WTC11 (cell line): ENCODE results near the gene PALM2AKAP2. TPM values are rescaled to one million over a fixed set of nuclear protein-coding genes. Genes with fewer than 3 reads are reported as not detected.

ENCODE experiments used
- ATAC-seq: fragments of 200-7000 bp; cut with Tn5 transposase; 2 replicates; pipeline ENCODE4 v1.10.0; 2021; ENCODE audit warnings: mild to moderate bottlenecking, moderate library complexity
- CTCF ChIA-PET: fragments of 300-600 bp; sonication (Branson Sonifier 250); formaldehyde crosslinking; loops from one replicate; lab custom pipeline; 2021; ENCODE audit warnings: antibody characterized with exemption; lab: Charles Lee
- POLR2A ChIA-PET: fragments of 350-600 bp; sonication (Branson Sonifier 250); formaldehyde crosslinking; loops from one replicate; lab custom pipeline; 2021; ENCODE audit warnings: antibody characterized with exemption; lab: Charles Lee
- DNase-seq: peaks from one replicate; pipeline ENCODE4 v3.0.0; 2021; ENCODE audit warnings: low spot score
- H3K27ac Mint-ChIP-seq: 2 replicates; pipeline ENCODE4 v1.8.0; 2021; ENCODE audit warnings: mixed read lengths
- H3K27me3 Mint-ChIP-seq: 2 replicates; pipeline ENCODE4 v1.8.0; 2021; ENCODE audit warnings: low read depth, mild to moderate bottlenecking, moderate library complexity, mixed read lengths
- H3K36me3 Mint-ChIP-seq: 2 replicates; pipeline ENCODE4 v1.8.0; 2021; ENCODE audit warnings: mixed read lengths
- H3K4me1 Mint-ChIP-seq: 2 replicates; pipeline ENCODE4 v1.8.0; 2022; ENCODE audit warnings: mixed read lengths
- H3K4me3 Mint-ChIP-seq: 2 replicates; pipeline ENCODE4 v1.8.0; 2021; ENCODE audit warnings: mild to moderate bottlenecking, moderate library complexity, mixed read lengths
- H3K9me3 Mint-ChIP-seq: 2 replicates; pipeline ENCODE4 v1.8.0; 2021; ENCODE audit warnings: mixed read lengths
- IRF2 ChIP-seq: sonication (generic); formaldehyde crosslinking; IDR thresholded peaks from 2 replicates; pipeline ENCODE4 v1.8.0; 2022; ENCODE audit warnings: low read depth, missing genetic modification reagents, borderline replicate concordance
- TEAD1 ChIP-seq: sonication (generic); formaldehyde crosslinking; IDR thresholded peaks from 2 replicates; pipeline ENCODE4 v1.8.0; 2022; ENCODE audit warnings: mild to moderate bottlenecking, missing genetic modification reagents
- ZNF263 ChIP-seq: sonication (generic); formaldehyde crosslinking; IDR thresholded peaks from 2 replicates; pipeline ENCODE4 v1.8.1; 2022; ENCODE audit warnings: low read depth, mild to moderate bottlenecking, moderate library complexity, missing genetic modification reagents
- ZNF317 ChIP-seq: sonication (generic); formaldehyde crosslinking; IDR thresholded peaks from 2 replicates; pipeline ENCODE4 v1.8.1; 2023; ENCODE audit warnings: low read depth, mild to moderate bottlenecking, moderate library complexity, missing genetic modification reagents, borderline replicate concordance
- total RNA-seq: library from RNA; stranded (reverse); gene quantifications from 3 replicates; pipeline ENCODE4 v1.2.3, GENCODE V29; 2021
- TF ChIP-seq, protein P1 (sequence below): sonication (generic); formaldehyde crosslinking; IDR thresholded peaks from 2 replicates; pipeline ENCODE4 v1.8.0; 2022; ENCODE audit warnings: mild to moderate bottlenecking, missing genetic modification reagents
- TF ChIP-seq, protein P2 (sequence below): sonication (generic); formaldehyde crosslinking; IDR thresholded peaks from 2 replicates; pipeline ENCODE4 v1.8.0; 2022; ENCODE audit warnings: mild to moderate bottlenecking, missing genetic modification reagents
- TF ChIP-seq, protein P3 (sequence below): sonication (generic); formaldehyde crosslinking; IDR thresholded peaks from 2 replicates; pipeline ENCODE4 v1.8.1; 2022; ENCODE audit warnings: missing genetic modification reagents, borderline replicate concordance
- TF ChIP-seq, protein P4 (sequence below): sonication (generic); formaldehyde crosslinking; IDR thresholded peaks from 2 replicates; pipeline ENCODE4 v1.8.1; 2023; ENCODE audit warnings: mild to moderate bottlenecking, missing genetic modification reagents
- TF ChIP-seq, protein P5 (sequence below): sonication (generic); formaldehyde crosslinking; IDR thresholded peaks from 2 replicates; pipeline ENCODE4 v1.8.1; 2023; ENCODE audit warnings: mild to moderate bottlenecking, missing genetic modification reagents, borderline replicate concordance
- TF ChIP-seq, protein P6 (sequence below): fragments of 200-600 bp; IDR thresholded peaks from 2 replicates; pipeline ENCODE4 v1.8.0; 2022; ENCODE audit warnings: antibody characterized with exemption

The PALM2AKAP2 gene
- total RNA-seq, 1 experiment from 2014 or later = 7.0 TPM

DNA sequence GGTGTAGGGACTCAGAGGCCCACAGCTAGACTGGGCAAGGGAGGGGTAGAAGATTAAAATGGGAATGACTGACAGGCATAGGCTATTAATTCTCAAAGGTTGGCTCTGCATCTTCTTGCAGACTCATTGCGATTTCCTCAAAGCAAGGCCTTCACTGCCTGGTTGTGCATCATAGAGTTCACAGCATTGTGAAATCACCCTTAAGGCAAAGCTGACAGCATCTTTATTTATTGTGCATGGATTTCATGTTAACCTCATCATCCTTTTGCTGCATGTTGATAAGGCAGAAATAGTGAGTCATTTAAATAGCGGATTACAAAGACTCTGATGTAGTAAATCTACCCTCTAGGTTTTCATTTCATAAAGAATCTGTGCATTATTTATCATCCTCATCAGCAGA is 13.6 kb upstream of the PALM2AKAP2 start (continued):
- TF ChIP-seq, protein P1, sequence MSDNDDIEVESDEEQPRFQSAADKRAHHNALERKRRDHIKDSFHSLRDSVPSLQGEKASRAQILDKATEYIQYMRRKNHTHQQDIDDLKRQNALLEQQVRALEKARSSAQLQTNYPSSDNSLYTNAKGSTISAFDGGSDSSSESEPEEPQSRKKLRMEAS = no peak
- no peak for TF ChIP-seq IRF2 (CRISPR knock-in tag)
- TF ChIP-seq, all 79 proteins: peak for 0

DNA sequence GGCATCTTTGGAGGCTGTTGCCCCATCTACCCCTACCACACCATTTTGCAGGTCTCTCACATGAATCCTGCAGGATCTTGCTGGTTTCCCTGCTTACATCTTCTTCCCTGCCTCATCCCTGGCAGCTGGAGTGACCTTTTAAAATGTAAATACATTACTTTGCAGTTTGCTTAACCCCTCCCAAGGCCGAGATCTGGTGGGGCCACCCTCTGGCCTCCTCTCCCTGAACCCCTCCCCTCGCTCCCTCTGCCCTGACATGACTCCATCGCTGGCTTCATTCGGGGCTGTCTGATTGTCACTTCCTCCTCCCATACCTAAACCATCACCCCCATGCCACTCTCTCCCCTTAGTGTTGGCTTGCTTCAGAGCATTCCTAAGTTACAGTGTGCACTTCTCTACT is 12.6 kb upstream of the PALM2AKAP2 start:
- no peak overlapping the region; the same call in 1 of the 2 replicates for H3K4me3 Mint-ChIP-seq
- no peaks in the 10 kb centered on the region; the same call in 1 of the 2 replicates for H3K27me3 Mint-ChIP-seq
- H3K36me3 Mint-ChIP-seq = no peaks in the 10 kb centered on the region
- peak; percentile 91 for ATAC-seq
- no peak overlapping the region for H3K27ac Mint-ChIP-seq
- DNase-seq = peak; percentile 61
- peaks cover 4% of the 10 kb centered on the region for H3K9me3 Mint-ChIP-seq
- CTCF ChIA-PET = no interaction called here
- POLR2A ChIA-PET = no interaction called here
- H3K4me1 Mint-ChIP-seq = peaks cover 63% of the 10 kb centered on the region
- TF ChIP-seq, protein P1 = no peak; the same call in 1 of the 2 replicates
- TF ChIP-seq TEAD1 (CRISPR knock-in tag) = 0 out of 2 replicates have a peak, but pooled peaks have one; percentile 22
- TF ChIP-seq IRF2 (CRISPR knock-in tag) = no peak
- TF ChIP-seq, protein P2, sequence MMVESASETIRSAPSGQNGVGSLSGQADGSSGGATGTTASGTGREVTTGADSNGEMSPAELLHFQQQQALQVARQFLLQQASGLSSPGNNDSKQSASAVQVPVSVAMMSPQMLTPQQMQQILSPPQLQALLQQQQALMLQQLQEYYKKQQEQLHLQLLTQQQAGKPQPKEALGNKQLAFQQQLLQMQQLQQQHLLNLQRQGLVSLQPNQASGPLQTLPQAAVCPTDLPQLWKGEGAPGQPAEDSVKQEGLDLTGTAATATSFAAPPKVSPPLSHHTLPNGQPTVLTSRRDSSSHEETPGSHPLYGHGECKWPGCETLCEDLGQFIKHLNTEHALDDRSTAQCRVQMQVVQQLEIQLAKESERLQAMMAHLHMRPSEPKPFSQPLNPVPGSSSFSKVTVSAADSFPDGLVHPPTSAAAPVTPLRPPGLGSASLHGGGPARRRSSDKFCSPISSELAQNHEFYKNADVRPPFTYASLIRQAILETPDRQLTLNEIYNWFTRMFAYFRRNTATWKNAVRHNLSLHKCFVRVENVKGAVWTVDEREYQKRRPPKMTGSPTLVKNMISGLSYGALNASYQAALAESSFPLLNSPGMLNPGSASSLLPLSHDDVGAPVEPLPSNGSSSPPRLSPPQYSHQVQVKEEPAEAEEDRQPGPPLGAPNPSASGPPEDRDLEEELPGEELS = 0 out of 2 replicates have a peak, but pooled peaks have one; percentile 23

DNA sequence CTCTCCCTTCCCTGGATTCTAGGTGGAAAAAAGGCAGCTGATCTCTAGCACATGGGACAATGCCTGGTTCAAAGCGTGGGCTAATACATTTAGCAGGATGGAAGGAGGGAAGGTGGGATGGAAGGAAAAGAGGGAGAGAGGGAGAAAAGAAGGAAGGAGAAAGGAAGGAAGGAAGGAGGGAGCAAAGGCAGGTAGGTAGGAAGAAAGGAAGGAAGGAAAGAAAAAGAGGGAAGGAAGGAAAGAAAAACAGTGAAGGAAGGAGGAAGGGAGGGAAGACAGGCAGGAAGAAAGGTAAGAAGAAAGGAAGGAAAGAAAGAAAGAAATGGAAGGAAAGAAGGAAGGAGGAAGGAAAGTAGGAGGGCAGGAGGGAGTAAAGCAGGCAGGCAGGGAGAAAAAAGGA is 12.2 kb upstream of the PALM2AKAP2 start:
- no peaks in the 10 kb centered on the region; the same call in 1 of the 2 replicates for H3K27me3 Mint-ChIP-seq
- CTCF ChIA-PET = no interaction called here
- no peak for ATAC-seq
- no peak overlapping the region for H3K27ac Mint-ChIP-seq
- no peak overlapping the region for H3K4me3 Mint-ChIP-seq
- POLR2A ChIA-PET = no interaction called here
- H3K36me3 Mint-ChIP-seq = no peaks in the 10 kb centered on the region
- peaks cover 4% of the 10 kb centered on the region for H3K9me3 Mint-ChIP-seq
- TF ChIP-seq ZNF263 (CRISPR knock-in tag) = no peak
- TF ChIP-seq, protein P3, sequence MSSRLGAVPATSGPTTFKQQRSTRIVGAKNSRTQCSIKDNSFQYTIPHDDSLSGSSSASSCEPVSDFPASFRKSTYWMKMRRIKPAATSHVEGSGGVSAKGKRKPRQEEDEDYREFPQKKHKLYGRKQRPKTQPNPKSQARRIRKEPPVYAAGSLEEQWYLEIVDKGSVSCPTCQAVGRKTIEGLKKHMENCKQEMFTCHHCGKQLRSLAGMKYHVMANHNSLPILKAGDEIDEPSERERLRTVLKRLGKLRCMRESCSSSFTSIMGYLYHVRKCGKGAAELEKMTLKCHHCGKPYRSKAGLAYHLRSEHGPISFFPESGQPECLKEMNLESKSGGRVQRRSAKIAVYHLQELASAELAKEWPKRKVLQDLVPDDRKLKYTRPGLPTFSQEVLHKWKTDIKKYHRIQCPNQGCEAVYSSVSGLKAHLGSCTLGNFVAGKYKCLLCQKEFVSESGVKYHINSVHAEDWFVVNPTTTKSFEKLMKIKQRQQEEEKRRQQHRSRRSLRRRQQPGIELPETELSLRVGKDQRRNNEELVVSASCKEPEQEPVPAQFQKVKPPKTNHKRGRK (CRISPR knock-in tag) = peak; percentile 99
- DNase-seq = no peak
- peaks cover 62% of the 10 kb centered on the region for H3K4me1 Mint-ChIP-seq

DNA sequence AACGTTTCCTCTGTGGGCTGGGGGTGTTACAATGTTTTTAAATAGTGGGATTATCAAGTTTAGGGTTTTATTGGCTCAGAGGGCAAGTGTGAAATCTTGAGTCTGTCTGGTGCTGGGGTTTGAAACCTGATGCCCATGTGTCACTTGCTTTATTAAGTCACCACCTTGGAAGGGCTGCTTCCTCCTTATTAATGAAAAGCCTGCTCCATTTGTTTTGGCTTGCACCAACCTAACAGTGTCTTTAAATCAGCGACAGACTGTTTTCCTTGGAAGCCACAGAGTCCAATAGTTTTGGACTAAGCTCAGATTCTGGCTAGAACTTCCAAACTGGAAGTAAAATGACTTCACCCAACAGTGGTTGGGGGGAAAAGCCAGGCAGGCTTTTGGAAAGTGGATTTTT is 10.7 kb upstream of the PALM2AKAP2 start:
- H3K27me3 Mint-ChIP-seq = no peaks in the 10 kb centered on the region; the same call in 1 of the 2 replicates
- H3K4me3 Mint-ChIP-seq = no peak overlapping the region
- ATAC-seq (no peak), DNase-seq (no peak)
- CTCF ChIA-PET = no interaction called here
- peaks cover 61% of the 10 kb centered on the region for H3K4me1 Mint-ChIP-seq
- no peak overlapping the region; the same call in 1 of the 2 replicates for H3K27ac Mint-ChIP-seq
- POLR2A ChIA-PET = no interaction called here
- no peaks in the 10 kb centered on the region for H3K36me3 Mint-ChIP-seq
- TF ChIP-seq, protein P4, sequence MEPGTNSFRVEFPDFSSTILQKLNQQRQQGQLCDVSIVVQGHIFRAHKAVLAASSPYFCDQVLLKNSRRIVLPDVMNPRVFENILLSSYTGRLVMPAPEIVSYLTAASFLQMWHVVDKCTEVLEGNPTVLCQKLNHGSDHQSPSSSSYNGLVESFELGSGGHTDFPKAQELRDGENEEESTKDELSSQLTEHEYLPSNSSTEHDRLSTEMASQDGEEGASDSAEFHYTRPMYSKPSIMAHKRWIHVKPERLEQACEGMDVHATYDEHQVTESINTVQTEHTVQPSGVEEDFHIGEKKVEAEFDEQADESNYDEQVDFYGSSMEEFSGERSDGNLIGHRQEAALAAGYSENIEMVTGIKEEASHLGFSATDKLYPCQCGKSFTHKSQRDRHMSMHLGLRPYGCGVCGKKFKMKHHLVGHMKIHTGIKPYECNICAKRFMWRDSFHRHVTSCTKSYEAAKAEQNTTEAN (CRISPR knock-in tag) = no peak
- no peak for TF ChIP-seq ZNF317 (CRISPR knock-in tag)
- TF ChIP-seq, protein P5, sequence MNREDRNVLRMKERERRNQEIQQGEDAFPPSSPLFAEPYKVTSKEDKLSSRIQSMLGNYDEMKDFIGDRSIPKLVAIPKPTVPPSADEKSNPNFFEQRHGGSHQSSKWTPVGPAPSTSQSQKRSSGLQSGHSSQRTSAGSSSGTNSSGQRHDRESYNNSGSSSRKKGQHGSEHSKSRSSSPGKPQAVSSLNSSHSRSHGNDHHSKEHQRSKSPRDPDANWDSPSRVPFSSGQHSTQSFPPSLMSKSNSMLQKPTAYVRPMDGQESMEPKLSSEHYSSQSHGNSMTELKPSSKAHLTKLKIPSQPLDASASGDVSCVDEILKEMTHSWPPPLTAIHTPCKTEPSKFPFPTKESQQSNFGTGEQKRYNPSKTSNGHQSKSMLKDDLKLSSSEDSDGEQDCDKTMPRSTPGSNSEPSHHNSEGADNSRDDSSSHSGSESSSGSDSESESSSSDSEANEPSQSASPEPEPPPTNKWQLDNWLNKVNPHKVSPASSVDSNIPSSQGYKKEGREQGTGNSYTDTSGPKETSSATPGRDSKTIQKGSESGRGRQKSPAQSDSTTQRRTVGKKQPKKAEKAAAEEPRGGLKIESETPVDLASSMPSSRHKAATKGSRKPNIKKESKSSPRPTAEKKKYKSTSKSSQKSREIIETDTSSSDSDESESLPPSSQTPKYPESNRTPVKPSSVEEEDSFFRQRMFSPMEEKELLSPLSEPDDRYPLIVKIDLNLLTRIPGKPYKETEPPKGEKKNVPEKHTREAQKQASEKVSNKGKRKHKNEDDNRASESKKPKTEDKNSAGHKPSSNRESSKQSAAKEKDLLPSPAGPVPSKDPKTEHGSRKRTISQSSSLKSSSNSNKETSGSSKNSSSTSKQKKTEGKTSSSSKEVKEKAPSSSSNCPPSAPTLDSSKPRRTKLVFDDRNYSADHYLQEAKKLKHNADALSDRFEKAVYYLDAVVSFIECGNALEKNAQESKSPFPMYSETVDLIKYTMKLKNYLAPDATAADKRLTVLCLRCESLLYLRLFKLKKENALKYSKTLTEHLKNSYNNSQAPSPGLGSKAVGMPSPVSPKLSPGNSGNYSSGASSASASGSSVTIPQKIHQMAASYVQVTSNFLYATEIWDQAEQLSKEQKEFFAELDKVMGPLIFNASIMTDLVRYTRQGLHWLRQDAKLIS = no peak
- TF ChIP-seq, protein P6, sequence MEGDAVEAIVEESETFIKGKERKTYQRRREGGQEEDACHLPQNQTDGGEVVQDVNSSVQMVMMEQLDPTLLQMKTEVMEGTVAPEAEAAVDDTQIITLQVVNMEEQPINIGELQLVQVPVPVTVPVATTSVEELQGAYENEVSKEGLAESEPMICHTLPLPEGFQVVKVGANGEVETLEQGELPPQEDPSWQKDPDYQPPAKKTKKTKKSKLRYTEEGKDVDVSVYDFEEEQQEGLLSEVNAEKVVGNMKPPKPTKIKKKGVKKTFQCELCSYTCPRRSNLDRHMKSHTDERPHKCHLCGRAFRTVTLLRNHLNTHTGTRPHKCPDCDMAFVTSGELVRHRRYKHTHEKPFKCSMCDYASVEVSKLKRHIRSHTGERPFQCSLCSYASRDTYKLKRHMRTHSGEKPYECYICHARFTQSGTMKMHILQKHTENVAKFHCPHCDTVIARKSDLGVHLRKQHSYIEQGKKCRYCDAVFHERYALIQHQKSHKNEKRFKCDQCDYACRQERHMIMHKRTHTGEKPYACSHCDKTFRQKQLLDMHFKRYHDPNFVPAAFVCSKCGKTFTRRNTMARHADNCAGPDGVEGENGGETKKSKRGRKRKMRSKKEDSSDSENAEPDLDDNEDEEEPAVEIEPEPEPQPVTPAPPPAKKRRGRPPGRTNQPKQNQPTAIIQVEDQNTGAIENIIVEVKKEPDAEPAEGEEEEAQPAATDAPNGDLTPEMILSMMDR = no peak
- peaks cover 4% of the 10 kb centered on the region for H3K9me3 Mint-ChIP-seq
